HepG2 (cell line): ENCODE measurements around the gene PDZD4.

ENCODE experiments used
- CBX1 ChIP-seq: IDR thresholded peaks from one replicate; pipeline ENCODE4 v1.6.1; 2016; ENCODE audit warnings: antibody characterized with exemption, low read depth
- ELF1 ChIP-seq: sonication (generic); formaldehyde crosslinking; IDR thresholded peaks from 2 replicates; pipeline ENCODE4 v1.4.0; 2020; ENCODE audit warnings: missing genetic modification reagents
- SMC3 ChIP-seq: IDR thresholded peaks from 2 replicates; pipeline ENCODE4 v1.6.1; 2011; ENCODE audit warnings: low read length, improper control_type of control experiment
- TAF1 ChIP-seq: sonication (generic); formaldehyde crosslinking; IDR thresholded peaks from 2 replicates; pipeline ENCODE4 v1.4.0; 2020; ENCODE audit warnings: missing genetic modification reagents
- TF ChIP-seq, protein P1 (sequence below), 2 experiments: fragments of 450-650 bp in 1 of 2; sonication (generic) in 1 of 2; formaldehyde crosslinking in 1 of 2; IDR thresholded peaks; 2 replicates each; pipeline versions ENCODE4 v1.6.1 to v1.8.0; 2016 to 2022; ENCODE audit warnings: antibody characterized with exemption in 1 of 2, mild to moderate bottlenecking in 1 of 2, missing genetic modification reagents in 1 of 2
- TF ChIP-seq, protein P2 (sequence below): sonication (generic); formaldehyde crosslinking; IDR thresholded peaks from 2 replicates; pipeline ENCODE4 v1.5.0; 2020; ENCODE audit warnings: mild to moderate bottlenecking, missing genetic modification reagents, moderate library complexity

DNA sequence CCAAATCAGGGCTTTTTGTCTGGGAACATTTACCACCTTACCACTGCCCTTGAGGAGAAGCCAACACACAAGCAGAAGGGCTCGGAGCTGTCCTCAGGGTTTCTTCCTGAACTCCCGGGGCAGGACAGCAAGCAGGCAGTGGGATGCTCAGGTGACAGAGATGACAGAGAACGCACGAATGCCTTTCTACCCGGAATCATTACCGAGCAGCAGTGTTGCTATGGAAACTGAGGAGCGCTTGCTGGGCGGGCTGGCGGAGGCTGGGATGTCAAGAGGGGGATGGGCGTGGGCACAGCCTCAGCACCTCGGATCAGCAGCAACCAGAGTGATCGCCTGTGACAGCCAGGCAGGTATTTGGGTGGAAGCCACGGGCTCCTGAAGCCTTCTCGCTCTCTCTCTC is 18.1 kb downstream of the PDZD4 start:
- TF ChIP-seq ELF1 (CRISPR knock-in tag) (no peak), SMC3 (no peak), TAF1 (no peak), CBX1 (no peak)
- TF ChIP-seq, protein P1, sequence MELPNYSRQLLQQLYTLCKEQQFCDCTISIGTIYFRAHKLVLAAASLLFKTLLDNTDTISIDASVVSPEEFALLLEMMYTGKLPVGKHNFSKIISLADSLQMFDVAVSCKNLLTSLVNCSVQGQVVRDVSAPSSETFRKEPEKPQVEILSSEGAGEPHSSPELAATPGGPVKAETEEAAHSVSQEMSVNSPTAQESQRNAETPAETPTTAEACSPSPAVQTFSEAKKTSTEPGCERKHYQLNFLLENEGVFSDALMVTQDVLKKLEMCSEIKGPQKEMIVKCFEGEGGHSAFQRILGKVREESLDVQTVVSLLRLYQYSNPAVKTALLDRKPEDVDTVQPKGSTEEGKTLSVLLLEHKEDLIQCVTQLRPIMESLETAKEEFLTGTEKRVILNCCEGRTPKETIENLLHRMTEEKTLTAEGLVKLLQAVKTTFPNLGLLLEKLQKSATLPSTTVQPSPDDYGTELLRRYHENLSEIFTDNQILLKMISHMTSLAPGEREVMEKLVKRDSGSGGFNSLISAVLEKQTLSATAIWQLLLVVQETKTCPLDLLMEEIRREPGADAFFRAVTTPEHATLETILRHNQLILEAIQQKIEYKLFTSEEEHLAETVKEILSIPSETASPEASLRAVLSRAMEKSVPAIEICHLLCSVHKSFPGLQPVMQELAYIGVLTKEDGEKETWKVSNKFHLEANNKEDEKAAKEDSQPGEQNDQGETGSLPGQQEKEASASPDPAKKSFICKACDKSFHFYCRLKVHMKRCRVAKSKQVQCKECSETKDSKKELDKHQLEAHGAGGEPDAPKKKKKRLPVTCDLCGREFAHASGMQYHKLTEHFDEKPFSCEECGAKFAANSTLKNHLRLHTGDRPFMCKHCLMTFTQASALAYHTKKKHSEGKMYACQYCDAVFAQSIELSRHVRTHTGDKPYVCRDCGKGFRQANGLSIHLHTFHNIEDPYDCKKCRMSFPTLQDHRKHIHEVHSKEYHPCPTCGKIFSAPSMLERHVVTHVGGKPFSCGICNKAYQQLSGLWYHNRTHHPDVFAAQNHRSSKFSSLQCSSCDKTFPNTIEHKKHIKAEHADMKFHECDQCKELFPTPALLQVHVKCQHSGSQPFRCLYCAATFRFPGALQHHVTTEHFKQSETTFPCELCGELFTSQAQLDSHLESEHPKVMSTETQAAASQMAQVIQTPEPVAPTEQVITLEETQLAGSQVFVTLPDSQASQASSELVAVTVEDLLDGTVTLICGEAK (IDR thresholded peaks at IDR 0.05), result no peak
- TF ChIP-seq, protein P1 (CRISPR knock-in tag; IDR thresholded peaks at IDR 0.05), result no peak
- TF ChIP-seq, protein P2, sequence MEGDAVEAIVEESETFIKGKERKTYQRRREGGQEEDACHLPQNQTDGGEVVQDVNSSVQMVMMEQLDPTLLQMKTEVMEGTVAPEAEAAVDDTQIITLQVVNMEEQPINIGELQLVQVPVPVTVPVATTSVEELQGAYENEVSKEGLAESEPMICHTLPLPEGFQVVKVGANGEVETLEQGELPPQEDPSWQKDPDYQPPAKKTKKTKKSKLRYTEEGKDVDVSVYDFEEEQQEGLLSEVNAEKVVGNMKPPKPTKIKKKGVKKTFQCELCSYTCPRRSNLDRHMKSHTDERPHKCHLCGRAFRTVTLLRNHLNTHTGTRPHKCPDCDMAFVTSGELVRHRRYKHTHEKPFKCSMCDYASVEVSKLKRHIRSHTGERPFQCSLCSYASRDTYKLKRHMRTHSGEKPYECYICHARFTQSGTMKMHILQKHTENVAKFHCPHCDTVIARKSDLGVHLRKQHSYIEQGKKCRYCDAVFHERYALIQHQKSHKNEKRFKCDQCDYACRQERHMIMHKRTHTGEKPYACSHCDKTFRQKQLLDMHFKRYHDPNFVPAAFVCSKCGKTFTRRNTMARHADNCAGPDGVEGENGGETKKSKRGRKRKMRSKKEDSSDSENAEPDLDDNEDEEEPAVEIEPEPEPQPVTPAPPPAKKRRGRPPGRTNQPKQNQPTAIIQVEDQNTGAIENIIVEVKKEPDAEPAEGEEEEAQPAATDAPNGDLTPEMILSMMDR (CRISPR knock-in tag), result no peak
